Mammary microvascular endothelial cell (primary cell): ENCODE measurements around the gene DHCR24. TPM values are rescaled to one million over a fixed set of nuclear protein-coding genes. Genes with fewer than 3 reads are reported as not detected.

Experiments used
- total RNA-seq: library from RNA; depleted of rRNA; stranded (reverse); fragments of >200 nt; gene quantifications from 2 replicates; pipeline ENCODE4 v1.2.3, GENCODE V29; 2015

Gene DHCR24, protein sequence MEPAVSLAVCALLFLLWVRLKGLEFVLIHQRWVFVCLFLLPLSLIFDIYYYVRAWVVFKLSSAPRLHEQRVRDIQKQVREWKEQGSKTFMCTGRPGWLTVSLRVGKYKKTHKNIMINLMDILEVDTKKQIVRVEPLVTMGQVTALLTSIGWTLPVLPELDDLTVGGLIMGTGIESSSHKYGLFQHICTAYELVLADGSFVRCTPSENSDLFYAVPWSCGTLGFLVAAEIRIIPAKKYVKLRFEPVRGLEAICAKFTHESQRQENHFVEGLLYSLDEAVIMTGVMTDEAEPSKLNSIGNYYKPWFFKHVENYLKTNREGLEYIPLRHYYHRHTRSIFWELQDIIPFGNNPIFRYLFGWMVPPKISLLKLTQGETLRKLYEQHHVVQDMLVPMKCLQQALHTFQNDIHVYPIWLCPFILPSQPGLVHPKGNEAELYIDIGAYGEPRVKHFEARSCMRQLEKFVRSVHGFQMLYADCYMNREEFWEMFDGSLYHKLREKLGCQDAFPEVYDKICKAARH
- 135 and 145 TPM in 2 replicates for total RNA-seq

GRCh38 chr1:54886724-54887664, at the start of gene DHCR24:
Gene DHCR24 (minus strand): TSS chr1:54887195. CDS start chr1:54887119, 76 bp downstream.

DNA sequence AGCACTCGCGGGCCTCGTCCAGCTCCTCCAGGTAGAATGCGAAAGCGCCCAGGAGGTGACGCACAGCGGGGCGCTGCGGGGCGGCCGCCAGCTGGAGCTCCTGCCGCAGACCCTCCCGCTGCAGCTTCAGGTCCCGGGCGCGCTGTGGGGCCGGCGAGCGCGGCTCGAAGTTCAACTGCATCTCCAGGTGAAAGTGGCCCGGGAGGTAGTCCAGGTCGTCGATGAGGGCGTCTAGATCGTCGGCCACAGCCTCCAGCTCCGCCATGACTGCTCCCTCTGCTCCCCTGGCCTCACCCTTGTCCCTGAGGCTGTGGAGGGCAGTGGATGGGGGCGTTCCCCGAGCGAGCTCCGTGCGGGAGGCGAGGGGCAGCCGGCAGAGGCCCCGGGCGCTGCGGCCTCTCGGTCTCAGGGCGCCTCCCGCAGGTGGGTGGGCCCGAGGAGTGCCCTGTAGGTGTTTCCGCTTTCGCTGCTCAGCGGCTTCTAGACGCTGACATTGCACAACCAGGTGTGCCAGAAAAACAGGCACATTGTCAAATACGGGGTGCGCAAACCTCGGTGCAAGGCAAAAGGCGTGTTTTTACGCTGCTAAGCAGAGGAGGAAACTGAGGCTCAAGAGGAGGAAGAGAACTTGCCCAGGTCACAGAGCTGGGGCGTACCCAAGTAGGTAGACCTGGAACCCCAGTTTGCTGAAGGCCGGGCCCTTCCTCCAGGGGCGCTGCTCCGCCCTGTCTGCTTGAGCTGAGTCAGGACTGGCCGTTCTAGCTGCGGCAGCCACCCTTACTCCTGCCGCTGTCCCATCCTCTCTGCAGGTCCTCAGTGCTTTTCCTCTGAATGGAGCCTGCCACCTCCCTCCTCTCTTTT, 85.9 kb downstream of the DHCR24 start, which contains the start of gene TTC22:
Gene TTC22, minus strand, starts transcription at position 425 of the 861 bp plus-strand sequence. Its CDS starts 160 bp downstream, at position 265.

Other genes with a start within 250 kb of the DHCR24 start
- 0.07 TPM in 1 of 2 replicates, not detected in the other for gene MROH7, start 245.4 kb downstream of the DHCR24 start, total RNA-seq
- 27.6 and 29.2 TPM in 2 replicates for gene TTC4, start 171.3 kb downstream of the DHCR24 start, total RNA-seq
- gene PARS2, start 122.7 kb downstream of the DHCR24 start, total RNA-seq = 2.8 and 5.1 TPM in 2 replicates
- not detected in 2 replicates for gene TTC22, start 85.9 kb downstream of the DHCR24 start, total RNA-seq
- 0.10 TPM in 1 of 2 replicates, not detected in the other for gene TMEM61, start 93.4 kb upstream of the DHCR24 start, total RNA-seq
- gene BSND, start 111.7 kb upstream of the DHCR24 start, total RNA-seq = not detected in 2 replicates
- gene PCSK9, start 152.4 kb upstream of the DHCR24 start, total RNA-seq = 0.10 and 0.33 TPM in 2 replicates